Activated naive CD8-positive, alpha-beta T cell treated with anti-CD3 and anti-CD28 coated beads, Interleukin-2, amount 50 U/mL, for 24 hours (primary cell): Measurements from ENCODE around the gene GXYLT2.

Experiments used
- ATAC-seq: fragments of 150-1000 bp; cut with Tn5 transposase; one replicate; pipeline ENCODE4 v1.10.0; 2021
- DNase-seq: peaks from one replicate; pipeline ENCODE4 v3.0.0; 2021
- H3K27ac Mint-ChIP-seq: one replicate; pipeline ENCODE4 v1.8.0; 2021; ENCODE audit warnings: mild to moderate bottlenecking, mixed read lengths
- H3K27me3 Mint-ChIP-seq: one replicate; pipeline ENCODE4 v1.8.0; 2021; ENCODE audit warnings: mixed read lengths
- H3K36me3 Mint-ChIP-seq: one replicate; pipeline ENCODE4 v1.8.0; 2021; ENCODE audit warnings: low read depth, mixed read lengths
- H3K4me1 Mint-ChIP-seq: one replicate; pipeline ENCODE4 v1.8.0; 2021; ENCODE audit warnings: mixed read lengths
- H3K4me3 Mint-ChIP-seq: one replicate; pipeline ENCODE4 v1.8.0; 2021; ENCODE audit warnings: mild to moderate bottlenecking, moderate library complexity, mixed read lengths
- H3K9me3 Mint-ChIP-seq: one replicate; pipeline ENCODE4 v1.8.0; 2021; ENCODE audit warnings: mixed read lengths

Gene GXYLT2

GRCh38 chr3:72968266-72968664, 80.4 kb downstream of the GXYLT2 start:
- no peak for ATAC-seq
- Mint-ChIP-seq H3K36me3 (no peaks in the 10 kb centered on the region), H3K27me3 (no peaks in the 10 kb centered on the region), H3K9me3 (no peaks in the 10 kb centered on the region), H3K4me1 (peaks cover 22% of the 10 kb centered on the region), H3K27ac (no peak overlapping the region), H3K4me3 (no peak overlapping the region)
- no peak for DNase-seq

GRCh38 chr3:72969766-72970165, 81.9 kb downstream of the GXYLT2 start:
- Mint-ChIP-seq H3K36me3 (no peaks in the 10 kb centered on the region), H3K27ac (no peak overlapping the region), H3K4me1 (peaks cover 21% of the 10 kb centered on the region), H3K4me3 (no peak overlapping the region), H3K27me3 (no peaks in the 10 kb centered on the region), H3K9me3 (no peaks in the 10 kb centered on the region)
- DNase-seq (no peak), ATAC-seq (no peak)

- no peak overlapping the region for H3K4me3 Mint-ChIP-seq
- H3K9me3 Mint-ChIP-seq = no peaks in the 10 kb centered on the region
- DNase-seq (no peak), ATAC-seq (no peak)
- no peaks in the 10 kb centered on the region for H3K36me3 Mint-ChIP-seq
- no peak overlapping the region for H3K27ac Mint-ChIP-seq
- no peaks in the 10 kb centered on the region for H3K27me3 Mint-ChIP-seq
- peaks cover 13% of the 10 kb centered on the region for H3K4me1 Mint-ChIP-seq
These were observed 83.1 kb downstream of the GXYLT2 start for GRCh38 chr3:72970942-72971341.

- Mint-ChIP-seq H3K27me3 (no peaks in the 10 kb centered on the region), H3K9me3 (no peaks in the 10 kb centered on the region), H3K27ac (no peak overlapping the region), H3K4me1 (peaks cover 20% of the 10 kb centered on the region), H3K4me3 (no peak overlapping the region), H3K36me3 (no peaks in the 10 kb centered on the region)
- ATAC-seq (no peak), DNase-seq (no peak)
These were observed 84.8 kb downstream of the GXYLT2 start for GRCh38 chr3:72972706-72973030.

- peaks cover 22% of the 10 kb centered on the region for H3K4me1 Mint-ChIP-seq
- H3K27ac Mint-ChIP-seq = no peak overlapping the region
- H3K4me3 Mint-ChIP-seq = no peak overlapping the region
- H3K36me3 Mint-ChIP-seq = no peaks in the 10 kb centered on the region
- no peak for DNase-seq
- ATAC-seq = no peak
- H3K9me3 Mint-ChIP-seq = no peaks in the 10 kb centered on the region
- no peaks in the 10 kb centered on the region for H3K27me3 Mint-ChIP-seq
These were observed 85.3 kb downstream of the GXYLT2 start for GRCh38 chr3:72973031-72973723.

GRCh38 chr3:72973786-72974185, 85.9 kb downstream of the GXYLT2 start:
- H3K4me3 Mint-ChIP-seq = no peak overlapping the region
- H3K27me3 Mint-ChIP-seq = no peaks in the 10 kb centered on the region
- H3K4me1 Mint-ChIP-seq = peaks cover 22% of the 10 kb centered on the region
- ATAC-seq = no peak
- no peaks in the 10 kb centered on the region for H3K36me3 Mint-ChIP-seq
- no peak for DNase-seq
- H3K9me3 Mint-ChIP-seq = no peaks in the 10 kb centered on the region
- no peak overlapping the region for H3K27ac Mint-ChIP-seq

- ATAC-seq = no peak
- no peaks in the 10 kb centered on the region for H3K9me3 Mint-ChIP-seq
- H3K27me3 Mint-ChIP-seq = peaks cover 5% of the 10 kb centered on the region
- no peak overlapping the region for H3K27ac Mint-ChIP-seq
- H3K4me1 Mint-ChIP-seq = peaks cover 22% of the 10 kb centered on the region
- H3K36me3 Mint-ChIP-seq = no peaks in the 10 kb centered on the region
- no peak overlapping the region for H3K4me3 Mint-ChIP-seq
- no peak for DNase-seq
These were observed 87.1 kb downstream of the GXYLT2 start for GRCh38 chr3:72974956-72975355.

- DNase-seq (no peak), ATAC-seq (no peak)
- no peaks in the 10 kb centered on the region for H3K36me3 Mint-ChIP-seq
- H3K27me3 Mint-ChIP-seq = peaks cover 6% of the 10 kb centered on the region
- no peak overlapping the region for H3K27ac Mint-ChIP-seq
- no peaks in the 10 kb centered on the region for H3K9me3 Mint-ChIP-seq
- H3K4me1 Mint-ChIP-seq = peaks cover 22% of the 10 kb centered on the region
- H3K4me3 Mint-ChIP-seq = no peak overlapping the region
These were observed 88.5 kb downstream of the GXYLT2 start for GRCh38 chr3:72976281-72976741.

GRCh38 chr3:72977060-72977808, 89.4 kb downstream of the GXYLT2 start:
- Mint-ChIP-seq H3K27ac (peak overlapping the region; percentile 85), H3K27me3 (peaks cover 6% of the 10 kb centered on the region), H3K4me1 (peaks cover 22% of the 10 kb centered on the region), H3K36me3 (no peaks in the 10 kb centered on the region), H3K4me3 (no peak overlapping the region), H3K9me3 (no peaks in the 10 kb centered on the region)
- ATAC-seq (peak; percentile 84), DNase-seq (no peak)

GRCh38 chr3:72982609-72983366, 94.9 kb downstream of the GXYLT2 start:
- peaks cover 15% of the 10 kb centered on the region for H3K9me3 Mint-ChIP-seq
- no peak overlapping the region for H3K4me3 Mint-ChIP-seq
- ATAC-seq = no peak
- no peak for DNase-seq
- H3K27ac Mint-ChIP-seq = no peak overlapping the region
- peaks cover under 1% of the 10 kb centered on the region for H3K4me1 Mint-ChIP-seq
- peaks cover 6% of the 10 kb centered on the region for H3K36me3 Mint-ChIP-seq
- H3K27me3 Mint-ChIP-seq = peaks cover 6% of the 10 kb centered on the region

GRCh38 chr3:72985576-72985975, 97.7 kb downstream of the GXYLT2 start:
- H3K9me3 Mint-ChIP-seq = peaks cover 15% of the 10 kb centered on the region
- H3K27ac Mint-ChIP-seq = no peak overlapping the region
- no peak overlapping the region for H3K4me3 Mint-ChIP-seq
- peaks cover 6% of the 10 kb centered on the region for H3K36me3 Mint-ChIP-seq
- no peaks in the 10 kb centered on the region for H3K27me3 Mint-ChIP-seq
- ATAC-seq = no peak
- DNase-seq = no peak
- H3K4me1 Mint-ChIP-seq = no peaks in the 10 kb centered on the region

- Mint-ChIP-seq H3K9me3 (peaks cover 4% of the 10 kb centered on the region), H3K36me3 (peaks cover 3% of the 10 kb centered on the region), H3K4me3 (no peak overlapping the region), H3K4me1 (peaks cover 2% of the 10 kb centered on the region), H3K27me3 (no peaks in the 10 kb centered on the region), H3K27ac (no peak overlapping the region)
- DNase-seq (no peak), ATAC-seq (no peak)
These were observed 103.0 kb downstream of the GXYLT2 start for GRCh38 chr3:72990701-72991395.

GRCh38 chr3:72991522-72991921, 103.7 kb downstream of the GXYLT2 start:
- Mint-ChIP-seq H3K27me3 (no peaks in the 10 kb centered on the region), H3K9me3 (no peaks in the 10 kb centered on the region), H3K4me1 (peaks cover 5% of the 10 kb centered on the region), H3K36me3 (no peaks in the 10 kb centered on the region), H3K4me3 (no peak overlapping the region), H3K27ac (no peak overlapping the region)
- DNase-seq = no peak
- no peak for ATAC-seq

GRCh38 chr3:72993391-72993790, 105.5 kb downstream of the GXYLT2 start:
- Mint-ChIP-seq H3K27ac (no peak overlapping the region), H3K9me3 (no peaks in the 10 kb centered on the region)

More at GRCh38 chr3:72993391-72993790, 105.5 kb downstream of the GXYLT2 start:
- Mint-ChIP-seq H3K4me1 (peaks cover 11% of the 10 kb centered on the region), H3K36me3 (peaks cover 10% of the 10 kb centered on the region), H3K27me3 (no peaks in the 10 kb centered on the region), H3K4me3 (no peak overlapping the region)
- DNase-seq (no peak), ATAC-seq (no peak)
